PC-9 (cell line): ENCODE data around the gene P4HA3. TPM values are rescaled to one million over a fixed set of nuclear protein-coding genes. Genes with fewer than 3 reads are reported as not detected.

ENCODE experiments used
- BruUV-seq: library from RNA; stranded (reverse); fragments of 400-500 nt; replicated peaks from 2 replicates; lab custom pipeline; 2021; lab: Mats Ljungman, UMichigan
- CTCF ChIA-PET: fragments of 300-600 bp; sonication (Branson Sonifier 250); formaldehyde crosslinking; loops from one replicate; lab custom pipeline; 2022; ENCODE audit warnings: antibody characterized with exemption; lab: Charles Lee
- POLR2A ChIA-PET: fragments of 300-600 bp; sonication (Branson Sonifier 250); formaldehyde crosslinking; loops from one replicate; lab custom pipeline; 2022; ENCODE audit warnings: antibody characterized with exemption; ENCODE audit not compliant: unreplicated experiment; lab: Charles Lee
- DNase-seq, 2 experiments: peaks; one replicate each; pipeline versions ENCODE4 v3.0.0 to v3.0.0-alpha.2; 2015 to 2022; ENCODE audit warnings: mixed read lengths in 1 of 2
- H2AFZ ChIP-seq: fragments of 200-600 bp; sonication (generic); 2 replicates; pipeline ENCODE4 v1.8.1; 2017; ENCODE audit warnings: antibody characterized with exemption
- H3F3A ChIP-seq: fragments of 200-600 bp; sonication (generic); 2 replicates; pipeline ENCODE4 v1.8.1; 2017; ENCODE audit warnings: antibody characterized with exemption, mild to moderate bottlenecking, low read depth; ENCODE audit not compliant: insufficient read depth
- H3K27ac ChIP-seq: fragments of 200-600 bp; sonication (generic); 2 replicates; pipeline ENCODE4 v1.6.1; 2016; ENCODE audit warnings: mixed run types
- H3K27me3 ChIP-seq: fragments of 200-600 bp; sonication (generic); 2 replicates; pipeline ENCODE4 v1.6.1; 2016; ENCODE audit warnings: low read depth, mixed run types; ENCODE audit not compliant: insufficient read depth
- H3K36me3 ChIP-seq: fragments of 200-600 bp; sonication (generic); 2 replicates; pipeline ENCODE4 v1.6.1; 2016; ENCODE audit warnings: low read depth, mixed run types
- H3K4me1 ChIP-seq: fragments of 200-600 bp; sonication (generic); replicated peaks from 2 replicates; pipeline ENCODE4 v1.6.1; 2016; ENCODE audit warnings: mixed run types; ENCODE audit not compliant: insufficient read depth
- H3K4me2 ChIP-seq: fragments of 200-600 bp; sonication (generic); 2 replicates; pipeline ENCODE4 v1.6.1; 2017; ENCODE audit warnings: mixed run types
- H3K4me3 ChIP-seq: fragments of 200-600 bp; sonication (generic); 2 replicates; pipeline ENCODE4 v1.6.1; 2016; ENCODE audit warnings: mixed run types
- H3K79me2 ChIP-seq: fragments of 200-600 bp; sonication (generic); 2 replicates; pipeline ENCODE4 v1.6.1; 2017; ENCODE audit warnings: low read depth, mixed run types
- H3K9me2 ChIP-seq: fragments of 200-600 bp; sonication (generic); 2 replicates; pipeline ENCODE4 v1.8.1; 2017; ENCODE audit warnings: mild to moderate bottlenecking; ENCODE audit not compliant: insufficient read depth
- H3K9me3 ChIP-seq: fragments of 200-600 bp; sonication (generic); 2 replicates; pipeline ENCODE4 v1.8.1; 2016; ENCODE audit warnings: low read depth; ENCODE audit not compliant: insufficient read depth
- H4K20me1 ChIP-seq: fragments of 200-600 bp; sonication (generic); 2 replicates; pipeline ENCODE4 v1.8.1; 2017; ENCODE audit not compliant: insufficient read depth
- EZH2 ChIP-seq: fragments of 200-600 bp; sonication (generic); IDR thresholded peaks from 2 replicates; pipeline ENCODE4 v1.8.0; 2017; ENCODE audit warnings: antibody characterized with exemption, low read depth
- intact Hi-C: fragments of 100-400 bp; cut with micrococcal nuclease; formaldehyde crosslinking; loops from one replicate; pipeline ENCODE4 v1.10.0; 2022; ENCODE audit not compliant: unreplicated experiment
- total RNA-seq: library from RNA; stranded (reverse); gene quantifications from 2 replicates; pipeline ENCODE4 v1.2.3, GENCODE V29; 2021
- TF ChIP-seq, protein P1 (sequence below): fragments of 200-600 bp; sonication (generic); conservative IDR thresholded peaks from 2 replicates; pipeline ENCODE4 v1.6.1; 2017; ENCODE audit warnings: mixed run types, antibody characterized with exemption, mild to moderate bottlenecking, moderate library complexity

The P4HA3 gene
- total RNA-seq, 1 experiment from 2014 or later, result 0.22 TPM

DNA sequence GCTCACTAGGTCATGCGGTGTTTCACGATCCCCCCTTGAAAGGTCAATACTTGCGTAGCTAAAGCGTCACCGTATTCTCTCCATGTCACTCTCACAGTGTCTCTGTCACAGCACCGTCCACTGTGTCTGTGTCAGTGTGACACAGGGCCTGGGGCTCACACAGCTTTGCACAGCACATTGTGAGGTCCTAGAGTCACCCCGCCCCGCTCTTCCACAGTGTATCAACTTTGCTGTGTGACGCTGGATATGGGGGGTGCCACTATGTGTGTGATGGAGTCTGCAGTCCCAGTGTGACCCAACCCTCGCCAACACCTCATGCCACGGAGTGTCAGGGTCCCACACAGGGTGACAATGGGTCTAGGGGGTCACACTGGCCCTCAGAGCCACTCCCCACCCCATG is 583 bp downstream of the P4HA3 start:
- no peak overlapping the region for H3K27ac ChIP-seq
- no peaks in the 10 kb centered on the region for H4K20me1 ChIP-seq
- DNase-seq, result no peak
- ChIA-PET CTCF (no interaction called here), POLR2A (no interaction called here)
- H3K9me2 ChIP-seq, result no peaks in the 10 kb centered on the region
- TF ChIP-seq EZH2, result no peak
- TF ChIP-seq, protein P1, sequence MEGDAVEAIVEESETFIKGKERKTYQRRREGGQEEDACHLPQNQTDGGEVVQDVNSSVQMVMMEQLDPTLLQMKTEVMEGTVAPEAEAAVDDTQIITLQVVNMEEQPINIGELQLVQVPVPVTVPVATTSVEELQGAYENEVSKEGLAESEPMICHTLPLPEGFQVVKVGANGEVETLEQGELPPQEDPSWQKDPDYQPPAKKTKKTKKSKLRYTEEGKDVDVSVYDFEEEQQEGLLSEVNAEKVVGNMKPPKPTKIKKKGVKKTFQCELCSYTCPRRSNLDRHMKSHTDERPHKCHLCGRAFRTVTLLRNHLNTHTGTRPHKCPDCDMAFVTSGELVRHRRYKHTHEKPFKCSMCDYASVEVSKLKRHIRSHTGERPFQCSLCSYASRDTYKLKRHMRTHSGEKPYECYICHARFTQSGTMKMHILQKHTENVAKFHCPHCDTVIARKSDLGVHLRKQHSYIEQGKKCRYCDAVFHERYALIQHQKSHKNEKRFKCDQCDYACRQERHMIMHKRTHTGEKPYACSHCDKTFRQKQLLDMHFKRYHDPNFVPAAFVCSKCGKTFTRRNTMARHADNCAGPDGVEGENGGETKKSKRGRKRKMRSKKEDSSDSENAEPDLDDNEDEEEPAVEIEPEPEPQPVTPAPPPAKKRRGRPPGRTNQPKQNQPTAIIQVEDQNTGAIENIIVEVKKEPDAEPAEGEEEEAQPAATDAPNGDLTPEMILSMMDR, result no peak
- H3F3A ChIP-seq, result no peaks in the 10 kb centered on the region; the same call in 1 of the 2 replicates
- H3K9me3 ChIP-seq, result no peaks in the 10 kb centered on the region
- H3K4me1 ChIP-seq, result no peaks in the 10 kb centered on the region
- H2AFZ ChIP-seq, result 0 out of 2 replicates have a peak overlapping the region, but pooled peaks have one; percentile 29
- no peaks in the 10 kb centered on the region for H3K36me3 ChIP-seq
- no TSS peak for BruUV-seq
- H3K4me3 ChIP-seq, result no peak overlapping the region; the same call in 1 of the 2 replicates
- H3K4me2 ChIP-seq, result peak overlapping the region; percentile 41; the same call in 1 of the 2 replicates
- H3K27me3 ChIP-seq, result no peaks in the 10 kb centered on the region; the same call in 1 of the 2 replicates
- intact Hi-C loops, result loop anchor here (1.0 kb wide), 1 partner anchor 138 kb away; no protein-coding TSS in a partner anchor
- H3K79me2 ChIP-seq, result no peaks in the 10 kb centered on the region

DNA sequence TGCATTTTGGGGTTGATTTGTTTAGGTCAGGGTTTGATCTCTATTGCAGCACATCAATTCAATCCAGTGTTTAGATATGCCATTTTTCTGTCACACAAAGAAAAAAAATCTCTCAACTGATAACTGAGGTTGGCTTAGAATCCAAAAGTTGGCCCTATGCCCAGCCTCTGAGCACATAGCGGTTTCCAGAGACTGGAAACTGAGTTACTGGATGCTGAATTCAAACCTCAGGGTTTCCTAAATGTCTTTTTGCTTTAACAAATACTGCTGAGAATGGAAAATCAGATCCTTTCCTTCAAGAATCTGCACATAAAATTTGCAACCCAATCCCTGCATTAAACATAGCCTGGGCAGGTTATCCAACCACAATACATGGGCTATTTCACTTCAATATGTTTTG is 4.0 kb downstream of the P4HA3 start:
- H4K20me1 ChIP-seq, result no peaks in the 10 kb centered on the region
- ChIA-PET POLR2A (interaction anchor here (0.6 kb wide), 1 partner anchor 137 kb away, joined by 27 read pairs; no protein-coding TSS in a partner anchor), CTCF (no interaction called here)
- no peak overlapping the region for H2AFZ ChIP-seq
- no peaks in the 10 kb centered on the region for H3K4me1 ChIP-seq
- H3K36me3 ChIP-seq, result no peaks in the 10 kb centered on the region
- H3K79me2 ChIP-seq, result no peaks in the 10 kb centered on the region
- no peaks in the 10 kb centered on the region for H3K9me3 ChIP-seq
- TF ChIP-seq, protein P1, result no peak
- TF ChIP-seq EZH2, result no peak
- intact Hi-C loops, result no loop called here
- H3K27ac ChIP-seq, result no peak overlapping the region
- H3K9me2 ChIP-seq, result no peaks in the 10 kb centered on the region
- H3F3A ChIP-seq, result no peaks in the 10 kb centered on the region; the same call in 1 of the 2 replicates
- H3K4me2 ChIP-seq, result no peak overlapping the region
- H3K4me3 ChIP-seq, result no peak overlapping the region
- BruUV-seq, result no TSS peak
- H3K27me3 ChIP-seq, result no peaks in the 10 kb centered on the region
- DNase-seq, result no peak

- H2AFZ ChIP-seq, result no peak overlapping the region
- H3K4me3 ChIP-seq, result no peak overlapping the region
- H3K36me3 ChIP-seq, result no peaks in the 10 kb centered on the region
- no peaks in the 10 kb centered on the region for H4K20me1 ChIP-seq
- no peak for DNase-seq
- intact Hi-C loops, result no loop called here
- CTCF ChIA-PET, result interaction anchor here (0.6 kb wide), 1 partner anchor 270 kb away, joined by 4 read pairs; no protein-coding TSS in a partner anchor
- TF ChIP-seq, protein P1, result no peak
- no peak for TF ChIP-seq EZH2
- H3K4me1 ChIP-seq, result no peaks in the 10 kb centered on the region
- no peaks in the 10 kb centered on the region for H3F3A ChIP-seq
- POLR2A ChIA-PET, result interaction anchor here (0.6 kb wide), 1 partner anchor 136 kb away, joined by 27 read pairs; no protein-coding TSS in a partner anchor
- no peak overlapping the region for H3K27ac ChIP-seq
- H3K27me3 ChIP-seq, result no peaks in the 10 kb centered on the region
- H3K79me2 ChIP-seq, result no peaks in the 10 kb centered on the region
- no peaks in the 10 kb centered on the region for H3K9me2 ChIP-seq
- BruUV-seq, result no TSS peak
- H3K4me2 ChIP-seq, result no peak overlapping the region
- no peaks in the 10 kb centered on the region for H3K9me3 ChIP-seq
Observed at GRCh38 chr11:74306435-74307175, 4.8 kb downstream of the P4HA3 start.
